Fibroblast of lung (primary cell): ENCODE measurements around the gene DPP4. TPM values are rescaled to one million over a fixed set of nuclear protein-coding genes. Genes with fewer than 3 reads are reported as not detected.

Experiments
- DNase-seq, 2 donors: peaks; one replicate each; pipeline versions ENCODE4 v3.0.0 to v3.0.0-alpha.2; 2010; ENCODE audit warnings: low read depth in 2 of 2
- H2AFZ ChIP-seq: 2 replicates; pipeline ENCODE4 v1.5.1; 2012; ENCODE audit warnings: low read length, control low read depth, inconsistent platforms
- H3K27ac ChIP-seq: 2 replicates; pipeline ENCODE4 v1.5.1; 2011; ENCODE audit warnings: low read length, control low read depth; ENCODE audit not compliant: insufficient read depth
- H3K27me3 ChIP-seq: 2 replicates; pipeline ENCODE4 v1.5.1; 2011; ENCODE audit warnings: mild to moderate bottlenecking, low read length; ENCODE audit not compliant: control insufficient read depth, insufficient read depth
- H3K36me3 ChIP-seq: 2 replicates; pipeline ENCODE4 v1.5.1; 2011; ENCODE audit warnings: low read length; ENCODE audit not compliant: control insufficient read depth, insufficient read depth
- H3K4me1 ChIP-seq: 2 replicates; pipeline ENCODE4 v1.5.1; 2011; ENCODE audit warnings: low read length; ENCODE audit not compliant: control insufficient read depth, insufficient read depth; ENCODE audit errors: extremely low read depth
- H3K4me2 ChIP-seq: 2 replicates; pipeline ENCODE4 v1.5.1; 2011; ENCODE audit warnings: low read length, control low read depth; ENCODE audit not compliant: insufficient read depth; ENCODE audit errors: extremely low read depth
- H3K4me3 ChIP-seq, 4 experiments: fragments of 200-600 bp in 1 of 4; sonication (generic) in 1 of 4; replicated peaks in 1 of 4; 2 replicates each; pipeline ENCODE4 v1.5.1; 2011 to 2016; ENCODE audit warnings: low read length in 4 of 4, low read depth in 3 of 4, mild to moderate bottlenecking in 3 of 4, control low read depth in 2 of 4, inconsistent platforms in 1 of 4, mixed read lengths in 1 of 4; ENCODE audit not compliant: insufficient read depth in 1 of 4; ENCODE audit errors: control extremely low read depth in 1 of 4
- H3K79me2 ChIP-seq: 2 replicates; pipeline ENCODE4 v1.5.1; 2012; ENCODE audit warnings: mild to moderate bottlenecking, low read length, inconsistent platforms; ENCODE audit not compliant: control insufficient read depth, insufficient read depth
- H3K9ac ChIP-seq: 2 replicates; pipeline ENCODE4 v1.5.1; 2011; ENCODE audit warnings: mild to moderate bottlenecking, low read length, control low read depth; ENCODE audit not compliant: insufficient read depth
- H3K9me3 ChIP-seq: 2 replicates; pipeline ENCODE4 v1.5.1; 2012; ENCODE audit warnings: low read depth, low read length; ENCODE audit not compliant: control insufficient read depth, insufficient read depth
- H4K20me1 ChIP-seq: 2 replicates; pipeline ENCODE4 v1.5.1; 2011; ENCODE audit warnings: low read length; ENCODE audit not compliant: control insufficient read depth, insufficient read depth; ENCODE audit errors: extremely low read depth
- CTCF ChIP-seq, 2 donors: IDR thresholded peaks in 1 of 2; conservative IDR thresholded peaks in 1 of 2; 1 replicate in 1 of 2; 2 replicates in 1 of 2; pipeline ENCODE4 v1.5.1; 2011 to 2012; ENCODE audit warnings: low read length in 2 of 2, control low read depth in 1 of 2, inconsistent platforms in 1 of 2, low read depth in 1 of 2, mild to moderate bottlenecking in 1 of 2
- EZH2 ChIP-seq: IDR thresholded peaks from 2 replicates; pipeline ENCODE4 v1.5.1; 2012; ENCODE audit warnings: low read length, control low read depth, mild to moderate bottlenecking; ENCODE audit errors: missing control alignments
- polyA plus RNA-seq, 2 donors: library from polyadenylated mRNA; depleted of rRNA in 1 of 2; stranded (reverse) in 1 of 2; unstranded in 1 of 2; fragments of >200 nt; gene quantifications; 2 replicates each; pipeline ENCODE4 v1.2.1, GENCODE V29; 2011 to 2012; ENCODE audit warnings: missing spikeins in 1 of 2
- total RNA-seq: library from RNA; depleted of rRNA; stranded (reverse); fragments of >200 nt; gene quantifications from 2 replicates; pipeline ENCODE4 v1.2.1, GENCODE V29; 2014

The DPP4 gene
- total and polyA plus RNA-seq, 2 donors (not counting 1 experiment from before 2014, with no cell fraction given): 58.1 to 297 TPM

DNA sequence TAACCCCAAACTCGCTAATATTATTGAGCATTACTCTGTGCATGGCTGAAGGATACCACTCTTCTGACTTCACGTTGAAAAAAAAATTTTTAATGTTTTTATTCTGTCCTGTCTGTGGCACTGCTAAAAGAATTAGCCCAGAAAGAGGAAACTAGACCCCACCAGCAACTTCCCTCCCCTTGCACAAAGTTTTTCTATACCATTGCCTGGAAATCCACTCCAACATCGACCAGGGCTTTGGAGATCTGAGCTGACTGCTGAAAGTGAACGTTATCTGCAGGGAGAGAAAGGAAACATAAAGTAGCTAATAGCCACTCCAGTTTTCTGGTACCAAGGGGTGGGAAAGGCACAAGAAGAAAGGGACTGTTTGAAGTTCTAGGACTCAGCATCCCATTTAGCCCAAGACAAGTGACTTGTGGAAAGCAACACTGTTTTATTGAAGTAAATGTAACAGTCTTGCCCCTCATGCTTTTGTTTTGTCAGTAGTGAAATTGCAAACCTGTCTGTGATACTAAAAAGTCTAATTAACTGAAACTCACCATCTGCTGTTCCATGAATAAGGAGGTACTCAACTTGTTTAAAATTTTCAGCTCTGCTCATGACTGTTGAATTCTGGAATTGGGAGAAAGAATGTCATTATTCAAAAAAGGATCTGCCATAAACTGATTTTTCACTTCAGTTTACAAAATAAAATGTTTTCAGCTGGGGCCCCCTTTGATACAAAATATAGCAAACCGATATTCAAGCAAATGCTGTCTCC is 79.1 kb downstream of the DPP4 start:
- H3K4me2 ChIP-seq: no peak overlapping the region
- no peak overlapping the region for H3K27ac ChIP-seq
- no peaks in the 10 kb centered on the region for H3K79me2 ChIP-seq
- H3K36me3 ChIP-seq: no peaks in the 10 kb centered on the region
- no peaks in the 10 kb centered on the region for H3K4me1 ChIP-seq
- H2AFZ ChIP-seq: no peak overlapping the region
- DNase-seq: no peak
- no peaks in the 10 kb centered on the region for H3K9me3 ChIP-seq
- H3K27me3 ChIP-seq: no peaks in the 10 kb centered on the region
- TF ChIP-seq CTCF (conservative IDR thresholded peaks at IDR 0.05 in 1 of 2, IDR thresholded peaks at IDR 0.05 in 1 of 2; ENCODE audit: low read depth in 1 of 2, low read length in 2 of 2) (no peak), EZH2 (no peak)
- H3K9ac ChIP-seq: no peak overlapping the region
- H4K20me1 ChIP-seq: no peaks in the 10 kb centered on the region
- H3K4me3 ChIP-seq: no peak overlapping the region

DNA sequence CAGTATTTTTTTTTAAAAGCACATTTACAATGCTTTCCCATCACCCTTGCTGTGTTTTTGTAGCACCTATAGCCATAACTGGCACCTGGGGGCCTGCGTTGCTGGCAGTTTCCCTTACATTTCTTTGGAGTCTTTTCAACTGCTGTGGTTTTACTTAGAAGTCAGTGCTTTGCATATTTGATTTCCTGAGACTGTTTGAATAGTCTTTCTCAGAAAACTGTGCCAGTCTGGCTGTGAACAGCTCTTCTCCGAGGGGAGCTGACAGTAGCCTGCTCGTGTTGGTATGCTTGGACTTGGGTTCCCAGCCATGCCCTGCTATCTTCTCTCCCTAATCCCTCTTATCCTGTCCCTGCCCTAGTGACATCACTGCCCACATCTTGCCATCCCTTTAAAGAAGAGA is 81.5 kb downstream of the DPP4 start:
- Histone ChIP-seq H3K9me3 (no peaks in the 10 kb centered on the region), H2AFZ (no peak overlapping the region), H3K4me2 (no peak overlapping the region), H3K4me3 (no peak overlapping the region), H3K27me3 (no peaks in the 10 kb centered on the region), H4K20me1 (no peaks in the 10 kb centered on the region), H3K36me3 (no peaks in the 10 kb centered on the region), H3K4me1 (no peaks in the 10 kb centered on the region), H3K9ac (no peak overlapping the region), H3K27ac (no peak overlapping the region), H3K79me2 (no peaks in the 10 kb centered on the region)
- no peak for TF ChIP-seq EZH2
- TF ChIP-seq CTCF (conservative IDR thresholded peaks at IDR 0.05 in 1 of 2, IDR thresholded peaks at IDR 0.05 in 1 of 2; ENCODE audit: low read depth in 1 of 2, low read length in 2 of 2): no peak
- DNase-seq: peak in 1 of 2 donors; percentile 36

DNA sequence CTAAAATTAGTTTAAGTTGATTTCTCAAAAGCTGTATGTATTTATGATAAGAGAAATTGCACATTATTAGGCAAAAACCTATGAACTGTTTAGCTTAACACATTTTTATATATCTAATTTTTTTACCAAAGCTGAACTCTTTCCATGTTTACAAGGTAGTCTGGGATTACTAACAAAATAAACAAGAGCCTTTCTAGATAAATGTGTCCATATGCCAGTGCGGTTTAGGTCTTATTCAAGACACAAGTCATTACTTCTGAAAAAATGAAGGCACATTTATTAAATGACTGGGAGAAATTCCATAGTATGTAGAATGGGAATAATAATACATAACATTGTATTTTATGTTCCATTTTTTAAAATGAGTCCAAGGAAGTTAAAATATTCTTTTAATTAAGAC is 82.0 kb downstream of the DPP4 start:
- Histone ChIP-seq H3K4me2 (no peak overlapping the region), H3K27me3 (no peaks in the 10 kb centered on the region), H3K4me3 (no peak overlapping the region), H3K9ac (no peak overlapping the region), H3K9me3 (no peaks in the 10 kb centered on the region), H2AFZ (no peak overlapping the region), H4K20me1 (no peaks in the 10 kb centered on the region), H3K27ac (no peak overlapping the region), H3K36me3 (no peaks in the 10 kb centered on the region), H3K79me2 (no peaks in the 10 kb centered on the region), H3K4me1 (no peaks in the 10 kb centered on the region)
- no peak for TF ChIP-seq CTCF (conservative IDR thresholded peaks at IDR 0.05 in 1 of 2, IDR thresholded peaks at IDR 0.05 in 1 of 2; ENCODE audit: low read depth in 1 of 2, low read length in 2 of 2)
- TF ChIP-seq EZH2: no peak
- DNase-seq: peak in 1 of 2 donors; percentile 19
